Tibial artery (tissue), 4 donors: ENCODE measurements around the gene TGFB1.
A peak's percentile ranks its signal among the peaks of the same experiment; 100 is the strongest.

Experiments
- DNase-seq, 2 donors: peaks; one replicate each; pipeline ENCODE4 v3.0.0-alpha.2; 2019
- H3K27ac ChIP-seq, 2 donors: fragments of 200-600 bp; sonication (generic) in 1 of 2; 1 replicate in 1 of 2; 2 replicates in 1 of 2; pipeline ENCODE4 v1.5.1; 2018 to 2019; ENCODE audit warnings: mild to moderate bottlenecking in 1 of 2
- H3K27me3 ChIP-seq, 2 donors: fragments of 200-600 bp; sonication (generic) in 1 of 2; one replicate each; pipeline versions ENCODE4 v1.5.1 to v1.6.0; 2016 to 2019
- H3K36me3 ChIP-seq, 3 donors: fragments of 200-600 bp; sonication (generic) in 2 of 3; one replicate each; pipeline ENCODE4 v1.5.1; 2016 to 2019; ENCODE audit warnings: mild to moderate bottlenecking in 2 of 3
- H3K4me1 ChIP-seq, 4 donors: fragments of 200-600 bp; sonication (generic) in 2 of 4; 1 replicate in 3 of 4; 2 replicates in 1 of 4; pipeline ENCODE4 v1.5.1; 2016 to 2019
- H3K4me3 ChIP-seq, 2 donors: fragments of 200-600 bp; sonication (generic) in 1 of 2; 1 replicate in 1 of 2; 2 replicates in 1 of 2; pipeline ENCODE4 v1.5.1; 2018 to 2019; ENCODE audit warnings: mild to moderate bottlenecking in 2 of 2
- H3K9me3 ChIP-seq, 3 donors: fragments of 200-600 bp; sonication (generic) in 1 of 3; one replicate each; pipeline ENCODE4 v1.5.1; 2016 to 2019
- CTCF ChIP-seq, 2 experiments: fragments of 200-600 bp in 1 of 2; fragments of 450-650 bp in 1 of 2; IDR thresholded peaks; one replicate each; pipeline ENCODE4 v1.5.1; 2017 to 2019; ENCODE audit warnings: antibody characterized with exemption in 2 of 2, mild to moderate bottlenecking in 1 of 2, moderate library complexity in 1 of 2
- intact Hi-C: fragments of 100-400 bp; cut with DNase I; formaldehyde crosslinking; loops from one replicate; pipeline ENCODE4 v1.15.0; 2023; ENCODE audit warnings: low total_unique reads

The TGFB1 gene

GRCh38 chr19:41353466-41354342, at the start of gene TGFB1:
Gene TGFB1 (minus strand): TSS chr19:41353922. CDS start chr19:41353044, 878 bp downstream.
- H3K36me3 ChIP-seq = no peaks in the 10 kb centered on the region
- H3K27ac ChIP-seq = peak within 1 kb of the TSS; percentile 89
- peaks cover 0 to 35% (median 16%) of the 10 kb centered on the region in 4 donors for H3K4me1 ChIP-seq
- TF ChIP-seq CTCF (IDR thresholded peaks at IDR 0.05) = peak; percentile 87 to 88
- H3K27me3 ChIP-seq = no peaks in the 10 kb centered on the region
- H3K4me3 ChIP-seq = peak within 1 kb of the TSS; percentile 83 to 96
- H3K9me3 ChIP-seq = no peaks in the 10 kb centered on the region
- DNase-seq = peak; percentile 90 to 95
- intact Hi-C loops = loop anchor here (5.0 kb wide), 1 partner anchor 41 kb away; the partner anchor contains the start of gene CCDC97

GRCh38 chr19:41402010-41402409, 48.3 kb upstream of the TGFB1 start:
- Histone ChIP-seq H3K27ac (no peak overlapping the region), H3K4me1 (peaks cover 0 to 20% (median 8%) of the 10 kb centered on the region in 4 donors)

GRCh38 chr19:41401483-41401882, 47.8 kb upstream of the TGFB1 start:
- no peak overlapping the region for H3K27ac ChIP-seq
- no peaks in the 10 kb centered on the region for H3K9me3 ChIP-seq
- DNase-seq = no peak
- H3K27me3 ChIP-seq = no peaks in the 10 kb centered on the region
- no peak overlapping the region for H3K4me3 ChIP-seq
- H3K36me3 ChIP-seq = peaks cover 0 to 26% (median 17%) of the 10 kb centered on the region in 3 donors
- intact Hi-C loops = no loop called here
- H3K4me1 ChIP-seq = peaks cover 0 to 25% (median 12%) of the 10 kb centered on the region in 4 donors
- TF ChIP-seq CTCF (IDR thresholded peaks at IDR 0.05) = no peak

More at GRCh38 chr19:41402010-41402409, 48.3 kb upstream of the TGFB1 start:
- Histone ChIP-seq H3K9me3 (no peaks in the 10 kb centered on the region), H3K4me3 (no peak overlapping the region), H3K36me3 (peaks cover 0 to 26% (median 17%) of the 10 kb centered on the region in 3 donors), H3K27me3 (no peaks in the 10 kb centered on the region)
- intact Hi-C loops = no loop called here
- no peak for TF ChIP-seq CTCF (IDR thresholded peaks at IDR 0.05)
- no peak for DNase-seq

- intact Hi-C loops = no loop called here
- H3K27ac ChIP-seq = peak overlapping the region in 1 of 2 donors; percentile 96
- H3K36me3 ChIP-seq = peaks cover 0 to 17% (median 16%) of the 10 kb centered on the region in 3 donors
- no peak for DNase-seq
- no peak overlapping the region for H3K4me3 ChIP-seq
- no peaks in the 10 kb centered on the region for H3K27me3 ChIP-seq
- H3K4me1 ChIP-seq = peaks cover 0 to 32% (median 20%) of the 10 kb centered on the region in 4 donors
- H3K9me3 ChIP-seq = no peaks in the 10 kb centered on the region
- TF ChIP-seq CTCF (IDR thresholded peaks at IDR 0.05) = no peak
Observed at GRCh38 chr19:41399525-41399924, 45.8 kb upstream of the TGFB1 start.

GRCh38 chr19:41399091-41399490, 45.4 kb upstream of the TGFB1 start:
- Histone ChIP-seq H3K4me1 (peaks cover 0 to 32% (median 20%) of the 10 kb centered on the region in 4 donors), H3K36me3 (peaks cover 0 to 17% (median 16%) of the 10 kb centered on the region in 3 donors), H3K9me3 (no peaks in the 10 kb centered on the region), H3K27ac (peak overlapping the region in 1 of 2 donors; percentile 96), H3K4me3 (peak overlapping the region; percentile 88 to 89), H3K27me3 (no peaks in the 10 kb centered on the region)
- no peak for DNase-seq
- no peak for TF ChIP-seq CTCF (IDR thresholded peaks at IDR 0.05)
- intact Hi-C loops = no loop called here
